Karpas-422 (cell line): ENCODE data around the gene ANKHD1. TPM values are rescaled to one million over a fixed set of nuclear protein-coding genes. Genes with fewer than 3 reads are reported as not detected.

Source experiments
- DNase-seq: peaks from one replicate; pipeline ENCODE4 v3.0.0-alpha.2; 2015
- H2AFZ ChIP-seq: fragments of 200-600 bp; sonication (generic); 2 replicates; pipeline ENCODE4 v1.6.1; 2014; ENCODE audit warnings: antibody characterized with exemption, low read length, mixed read lengths
- H3K27ac ChIP-seq: fragments of 200-600 bp; sonication (generic); 2 replicates; pipeline ENCODE4 v1.5.1; 2014; ENCODE audit warnings: mild to moderate bottlenecking, low read length, moderate library complexity
- H3K27me3 ChIP-seq: fragments of 200-600 bp; sonication (generic); 2 replicates; pipeline ENCODE4 v1.6.1; 2014; ENCODE audit warnings: low read length, mixed read lengths
- H3K36me3 ChIP-seq: fragments of 200-600 bp; sonication (generic); 2 replicates; pipeline ENCODE4 v1.6.1; 2014; ENCODE audit warnings: low read length, mixed read lengths; ENCODE audit not compliant: insufficient read depth
- H3K4me1 ChIP-seq: fragments of 200-600 bp; sonication (generic); 2 replicates; pipeline ENCODE4 v1.6.1; 2014; ENCODE audit warnings: mild to moderate bottlenecking, low read length, mixed read lengths
- H3K4me2 ChIP-seq: fragments of 200-600 bp; sonication (generic); 2 replicates; pipeline ENCODE4 v1.6.1; 2014; ENCODE audit warnings: low read length, low read depth, mild to moderate bottlenecking; ENCODE audit not compliant: poor library complexity, severe bottlenecking
- H3K4me3 ChIP-seq: fragments of 200-600 bp; sonication (generic); 2 replicates; pipeline ENCODE4 v1.5.1; 2014; ENCODE audit warnings: mild to moderate bottlenecking, antibody characterized with exemption, low read length, mixed read lengths
- H3K79me2 ChIP-seq: fragments of 200-600 bp; sonication (generic); 2 replicates; pipeline ENCODE4 v1.6.1; 2014; ENCODE audit warnings: mild to moderate bottlenecking, low read length, mixed read lengths
- H3K9ac ChIP-seq: fragments of 200-600 bp; sonication (generic); 2 replicates; pipeline ENCODE4 v1.6.0; 2014; ENCODE audit warnings: low read length
- H3K9me2 ChIP-seq: fragments of 200-600 bp; sonication (generic), shearing (Covaris generic); replicated peaks from 2 replicates; pipeline ENCODE4 v1.6.0; 2014; ENCODE audit warnings: mild to moderate bottlenecking, low read length, moderate library complexity; ENCODE audit not compliant: insufficient read depth
- H3K9me3 ChIP-seq: fragments of 300-700, 200-600 bp; sonication (generic); 2 replicates; pipeline ENCODE4 v1.6.1; 2014; ENCODE audit warnings: low read length, mixed read lengths
- H4K20me1 ChIP-seq: fragments of 200-600 bp; sonication (generic); 2 replicates; pipeline ENCODE4 v1.6.1; 2014; ENCODE audit warnings: mild to moderate bottlenecking, antibody characterized with exemption, low read length, low read depth; ENCODE audit not compliant: insufficient read depth
- total RNA-seq: library from RNA; depleted of rRNA; stranded (reverse); fragments of >200 nt; shearing (Covaris generic); gene quantifications from 2 replicates; pipeline ENCODE4 v1.2.3, GENCODE V29; 2014; ENCODE audit warnings: low replicate concordance

Gene ANKHD1
- total RNA-seq, 1 experiment from 2014 or later = 110 TPM

DNA sequence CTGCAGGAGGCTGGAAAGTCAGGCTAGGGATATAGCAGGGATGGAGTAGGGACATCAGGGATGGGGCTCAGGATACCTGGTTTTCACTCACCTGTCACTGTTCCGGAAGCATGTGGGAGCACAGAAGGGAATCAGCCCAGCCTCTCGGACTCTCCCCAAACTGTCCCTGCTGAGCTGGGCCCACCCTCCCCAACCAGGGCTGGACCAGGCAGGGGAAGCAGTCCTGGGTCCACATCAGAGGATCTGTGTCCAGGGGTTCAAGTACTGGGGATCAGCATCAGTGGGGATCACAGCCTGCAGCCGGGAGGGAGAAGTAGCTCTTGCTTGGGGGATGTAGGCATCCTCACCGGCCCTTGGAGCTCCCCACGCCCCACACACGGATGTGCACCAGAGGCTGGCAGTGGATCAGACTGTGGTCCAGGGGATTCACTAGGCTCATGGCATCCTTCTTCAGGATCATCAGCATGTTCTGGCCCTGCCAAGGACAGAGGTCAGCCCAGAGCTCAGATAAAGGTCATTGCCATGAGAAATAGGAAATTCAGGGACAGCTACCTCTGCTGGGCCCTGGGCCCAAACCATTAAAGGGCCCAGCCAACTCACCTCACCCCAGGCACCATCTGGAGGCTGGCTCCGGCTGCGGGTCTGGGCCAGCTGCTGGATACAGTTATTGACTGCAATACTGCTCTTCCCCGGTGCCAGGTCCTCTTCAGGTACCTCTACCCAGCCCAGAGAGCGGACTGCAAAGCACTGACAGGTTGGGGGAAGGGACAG lies 160.3 kb downstream of the ANKHD1 start:
- H3K4me2 ChIP-seq = no peak overlapping the region
- no peak overlapping the region for H3K9ac ChIP-seq
- no peaks in the 10 kb centered on the region for H4K20me1 ChIP-seq
- no peaks in the 10 kb centered on the region for H3K36me3 ChIP-seq
- H3K79me2 ChIP-seq = peaks cover 45% of the 10 kb centered on the region
- no peak overlapping the region for H3K27ac ChIP-seq
- no peaks in the 10 kb centered on the region for H3K9me3 ChIP-seq
- no peak for DNase-seq
- H3K4me3 ChIP-seq = no peak overlapping the region
- H3K4me1 ChIP-seq = peaks cover 48% of the 10 kb centered on the region
- no peaks in the 10 kb centered on the region for H3K27me3 ChIP-seq
- no peak overlapping the region for H2AFZ ChIP-seq
- no peaks in the 10 kb centered on the region for H3K9me2 ChIP-seq

GRCh38 chr5:140563596-140563995 lies 162.0 kb downstream of the ANKHD1 start:
- Histone ChIP-seq H3K4me2 (peak overlapping the region; percentile 89), H3K27ac (peak overlapping the region; percentile 51; the same call in 1 of the 2 replicates), H3K36me3 (no peaks in the 10 kb centered on the region), H3K9ac (peak overlapping the region; percentile 85), H3K4me3 (peak overlapping the region; percentile 86), H3K79me2 (peaks cover 42% of the 10 kb centered on the region), H3K9me3 (no peaks in the 10 kb centered on the region), H3K4me1 (peaks cover 36% of the 10 kb centered on the region), H4K20me1 (no peaks in the 10 kb centered on the region), H3K27me3 (no peaks in the 10 kb centered on the region), H2AFZ (no peak overlapping the region; the same call in 1 of the 2 replicates), H3K9me2 (no peaks in the 10 kb centered on the region)
- peak; percentile 46 for DNase-seq

DNA sequence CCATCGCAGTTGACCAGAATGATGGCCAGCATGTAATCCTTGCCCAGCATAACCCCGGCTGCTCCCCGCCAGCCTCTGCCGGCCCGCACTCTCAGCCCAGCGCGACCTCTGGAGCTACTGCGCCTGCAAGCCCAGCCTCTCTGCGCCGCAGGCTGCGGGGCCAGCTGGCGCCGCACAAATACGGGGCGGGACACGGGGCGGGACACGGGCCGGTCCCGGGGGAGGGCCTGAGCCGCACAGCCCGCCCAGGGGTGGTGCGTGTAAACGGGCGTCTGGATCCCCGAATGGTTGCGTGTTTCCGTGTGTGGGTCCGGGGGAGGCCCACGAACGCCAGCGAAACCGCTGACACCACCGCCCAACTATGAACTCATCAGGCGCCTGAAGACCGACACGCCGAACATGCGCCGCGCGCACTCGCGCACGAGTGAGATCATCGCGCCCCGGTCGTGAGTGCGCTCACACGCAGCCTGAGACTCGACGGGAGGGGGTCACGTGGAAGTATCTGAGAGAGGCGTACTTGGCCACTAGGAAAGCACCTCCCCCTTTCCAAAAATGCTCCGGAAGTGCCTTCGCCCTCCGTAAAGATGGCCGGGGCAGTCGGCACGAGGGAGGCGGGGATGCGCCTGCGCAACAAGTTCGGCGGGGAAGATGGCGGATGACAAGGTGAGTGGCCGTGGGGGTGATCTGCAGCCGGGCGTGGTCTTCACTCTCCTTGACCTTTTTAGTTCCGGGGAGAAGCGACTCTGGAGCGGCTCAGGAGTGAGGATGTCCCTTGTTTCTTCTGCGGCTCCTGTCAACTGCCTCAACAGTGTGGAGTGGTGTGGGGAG lies 162.8 kb downstream of the ANKHD1 start, which contains the start of the genes APBB3 and SLC35A4:
Gene APBB3, minus strand, starts transcription at position 403 of the 828 bp plus-strand sequence. Its CDS starts 353 bp downstream, at position 50.
Gene SLC35A4, plus strand, starts transcription at position 633 of the 828 bp plus-strand sequence. CDS start 2,342 bp downstream, outside the sequence.
- peak within 1 kb of the TSS; percentile 89 for H3K4me2 ChIP-seq
- H3K36me3 ChIP-seq = no peaks in the 10 kb centered on the region
- no peaks in the 10 kb centered on the region for H3K9me3 ChIP-seq
- no peaks in the 10 kb centered on the region for H4K20me1 ChIP-seq
- H3K27me3 ChIP-seq = no peaks in the 10 kb centered on the region
- peak; percentile 99 for DNase-seq
- H3K27ac ChIP-seq = peak within 1 kb of the TSS; percentile 51; the same call in 1 of the 2 replicates
- no peaks in the 10 kb centered on the region for H3K9me2 ChIP-seq
- peak within 1 kb of the TSS; percentile 60; the same call in 1 of the 2 replicates for H2AFZ ChIP-seq
- H3K4me1 ChIP-seq = peaks cover 29% of the 10 kb centered on the region
- peak within 1 kb of the TSS; percentile 85 for H3K9ac ChIP-seq
- peaks cover 42% of the 10 kb centered on the region for H3K79me2 ChIP-seq
- H3K4me3 ChIP-seq = peak within 1 kb of the TSS; percentile 86

DNA sequence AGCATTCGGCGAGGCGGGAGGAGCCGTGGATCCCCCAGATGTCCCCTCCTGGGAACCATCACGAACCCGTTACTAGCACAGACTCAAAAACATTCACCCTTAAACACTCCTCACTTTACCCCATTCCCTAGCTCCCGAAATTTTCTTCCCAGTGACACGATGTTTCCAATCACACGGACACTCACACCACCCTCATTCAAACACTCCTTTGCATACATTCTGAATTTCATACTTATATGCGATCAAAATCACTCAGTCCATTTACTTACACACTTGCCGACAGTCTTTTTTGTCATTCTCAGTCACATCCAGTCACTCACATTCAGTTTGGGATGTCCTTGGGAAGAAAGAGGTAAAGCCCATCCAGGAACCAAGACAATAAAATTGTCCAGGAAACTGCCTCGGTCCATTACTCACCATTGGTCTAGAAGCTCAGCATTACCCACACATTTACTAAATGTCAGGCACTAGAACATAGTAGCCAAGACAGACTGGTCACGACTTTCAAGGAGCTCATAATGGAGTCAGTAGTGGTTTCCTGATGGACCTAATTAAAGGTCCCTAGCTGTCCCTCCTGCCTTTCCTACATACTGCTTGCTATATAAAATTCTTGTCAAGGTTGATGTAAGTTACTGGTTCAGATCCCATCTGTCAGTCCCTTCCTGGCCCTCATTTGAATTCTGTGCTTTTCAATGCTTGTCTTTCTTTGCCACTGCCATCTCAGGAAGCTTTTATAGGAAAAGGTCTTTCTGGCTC lies 163.6 kb downstream of the ANKHD1 start:
- Histone ChIP-seq H3K27me3 (no peaks in the 10 kb centered on the region), H3K36me3 (no peaks in the 10 kb centered on the region), H3K9me2 (no peaks in the 10 kb centered on the region), H3K9me3 (no peaks in the 10 kb centered on the region), H3K79me2 (peaks cover 42% of the 10 kb centered on the region), H3K4me3 (peak overlapping the region; percentile 86), H3K4me1 (peaks cover 26% of the 10 kb centered on the region), H2AFZ (peak overlapping the region; percentile 30; the same call in 1 of the 2 replicates), H3K4me2 (peak overlapping the region; percentile 89), H3K27ac (no peak overlapping the region; the same call in 1 of the 2 replicates), H4K20me1 (no peaks in the 10 kb centered on the region; the same call in 1 of the 2 replicates), H3K9ac (peak overlapping the region; percentile 85)
- peak; percentile 48 for DNase-seq

- Histone ChIP-seq H3K9me3 (no peaks in the 10 kb centered on the region), H3K79me2 (peaks cover 42% of the 10 kb centered on the region), H3K4me3 (peak overlapping the region; percentile 86), H3K9me2 (no peaks in the 10 kb centered on the region), H3K4me1 (peaks cover 26% of the 10 kb centered on the region), H3K4me2 (peak overlapping the region; percentile 89), H3K27ac (no peak overlapping the region), H2AFZ (no peak overlapping the region), H4K20me1 (no peaks in the 10 kb centered on the region; the same call in 1 of the 2 replicates), H3K9ac (peak overlapping the region; percentile 85), H3K27me3 (no peaks in the 10 kb centered on the region), H3K36me3 (no peaks in the 10 kb centered on the region)
- peak; percentile 37 for DNase-seq
Observed at GRCh38 chr5:140565780-140566095, 164.1 kb downstream of the ANKHD1 start.

- H3K4me3 ChIP-seq = no peak overlapping the region
- DNase-seq = no peak
- H3K9ac ChIP-seq = no peak overlapping the region; the same call in 1 of the 2 replicates
- H4K20me1 ChIP-seq = no peaks in the 10 kb centered on the region; the same call in 1 of the 2 replicates
- H3K4me1 ChIP-seq = peaks cover 26% of the 10 kb centered on the region
- H2AFZ ChIP-seq = no peak overlapping the region
- H3K9me3 ChIP-seq = no peaks in the 10 kb centered on the region
- H3K27me3 ChIP-seq = no peaks in the 10 kb centered on the region
- H3K79me2 ChIP-seq = peaks cover 42% of the 10 kb centered on the region
- no peaks in the 10 kb centered on the region for H3K9me2 ChIP-seq
- H3K36me3 ChIP-seq = no peaks in the 10 kb centered on the region
- H3K27ac ChIP-seq = no peak overlapping the region
- no peak overlapping the region for H3K4me2 ChIP-seq
Observed at GRCh38 chr5:140566665-140567064, 165.0 kb downstream of the ANKHD1 start.

DNA sequence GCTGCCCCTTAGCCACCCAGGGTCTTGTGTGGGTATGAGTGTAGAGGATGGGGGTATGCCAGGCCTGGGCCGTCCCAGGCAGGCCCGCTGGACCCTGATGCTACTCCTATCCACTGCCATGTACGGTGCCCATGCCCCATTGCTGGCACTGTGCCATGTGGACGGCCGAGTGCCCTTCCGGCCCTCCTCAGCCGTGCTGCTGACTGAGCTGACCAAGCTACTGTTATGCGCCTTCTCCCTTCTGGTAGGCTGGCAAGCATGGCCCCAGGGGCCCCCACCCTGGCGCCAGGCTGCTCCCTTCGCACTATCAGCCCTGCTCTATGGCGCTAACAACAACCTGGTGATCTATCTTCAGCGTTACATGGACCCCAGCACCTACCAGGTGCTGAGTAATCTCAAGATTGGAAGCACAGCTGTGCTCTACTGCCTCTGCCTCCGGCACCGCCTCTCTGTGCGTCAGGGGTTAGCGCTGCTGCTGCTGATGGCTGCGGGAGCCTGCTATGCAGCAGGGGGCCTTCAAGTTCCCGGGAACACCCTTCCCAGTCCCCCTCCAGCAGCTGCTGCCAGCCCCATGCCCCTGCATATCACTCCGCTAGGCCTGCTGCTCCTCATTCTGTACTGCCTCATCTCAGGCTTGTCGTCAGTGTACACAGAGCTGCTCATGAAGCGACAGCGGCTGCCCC lies 165.6 kb downstream of the ANKHD1 start:
- Histone ChIP-seq H4K20me1 (no peaks in the 10 kb centered on the region; the same call in 1 of the 2 replicates), H3K9me3 (no peaks in the 10 kb centered on the region), H3K4me3 (no peak overlapping the region), H3K4me2 (no peak overlapping the region), H3K36me3 (no peaks in the 10 kb centered on the region), H3K4me1 (peaks cover 26% of the 10 kb centered on the region), H3K27me3 (no peaks in the 10 kb centered on the region), H3K27ac (no peak overlapping the region), H3K9me2 (no peaks in the 10 kb centered on the region), H3K9ac (no peak overlapping the region), H3K79me2 (peaks cover 42% of the 10 kb centered on the region), H2AFZ (no peak overlapping the region)
- peak; percentile 10 for DNase-seq
